ENCODE measurements around the gene BEGAIN.

DNA sequence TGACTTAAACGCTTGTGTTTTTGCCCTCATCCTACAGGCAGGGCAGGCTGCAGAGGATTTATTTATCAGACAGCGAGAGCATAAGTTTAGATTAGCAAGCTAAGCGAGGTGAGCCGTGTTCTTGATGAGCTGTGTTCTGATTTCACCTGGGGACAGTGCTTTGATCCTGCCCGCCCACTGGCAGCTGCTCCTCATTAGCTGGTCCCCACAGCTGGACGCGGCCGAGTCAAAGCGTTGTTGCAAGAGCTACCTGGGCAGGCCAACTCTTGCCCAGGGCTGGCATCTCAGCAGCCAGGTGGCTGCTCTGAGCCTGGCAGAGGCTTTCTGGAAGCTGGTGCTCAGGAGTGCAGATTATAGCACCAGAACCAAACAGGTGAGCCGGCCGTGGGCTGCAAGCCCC is 46.8 kb upstream of the BEGAIN start:
- TF ChIP-seq, protein P1, sequence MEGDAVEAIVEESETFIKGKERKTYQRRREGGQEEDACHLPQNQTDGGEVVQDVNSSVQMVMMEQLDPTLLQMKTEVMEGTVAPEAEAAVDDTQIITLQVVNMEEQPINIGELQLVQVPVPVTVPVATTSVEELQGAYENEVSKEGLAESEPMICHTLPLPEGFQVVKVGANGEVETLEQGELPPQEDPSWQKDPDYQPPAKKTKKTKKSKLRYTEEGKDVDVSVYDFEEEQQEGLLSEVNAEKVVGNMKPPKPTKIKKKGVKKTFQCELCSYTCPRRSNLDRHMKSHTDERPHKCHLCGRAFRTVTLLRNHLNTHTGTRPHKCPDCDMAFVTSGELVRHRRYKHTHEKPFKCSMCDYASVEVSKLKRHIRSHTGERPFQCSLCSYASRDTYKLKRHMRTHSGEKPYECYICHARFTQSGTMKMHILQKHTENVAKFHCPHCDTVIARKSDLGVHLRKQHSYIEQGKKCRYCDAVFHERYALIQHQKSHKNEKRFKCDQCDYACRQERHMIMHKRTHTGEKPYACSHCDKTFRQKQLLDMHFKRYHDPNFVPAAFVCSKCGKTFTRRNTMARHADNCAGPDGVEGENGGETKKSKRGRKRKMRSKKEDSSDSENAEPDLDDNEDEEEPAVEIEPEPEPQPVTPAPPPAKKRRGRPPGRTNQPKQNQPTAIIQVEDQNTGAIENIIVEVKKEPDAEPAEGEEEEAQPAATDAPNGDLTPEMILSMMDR (IDR thresholded peaks at IDR 0.05; ENCODE audit: borderline replicate concordance, extremely low read depth, low read length, poor library complexity, severe bottlenecking), result no peak
- no peak for TF ChIP-seq EZH2 (IDR thresholded peaks at IDR 0.05; ENCODE audit: borderline replicate concordance, low read depth, low read length, severe bottlenecking)

Measured in DND-41 (cell line).